GM19351 (cell line): ENCODE data around the gene IMPA2.

Experiments
- ATAC-seq: cut with Tn5 transposase; IDR thresholded peaks from one replicate; pipeline ENCODE4 v1.9.1; 2021; ENCODE audit warnings: mild to moderate bottlenecking, moderate library complexity; ENCODE audit not compliant: unreplicated experiment

The IMPA2 gene

GRCh38 chr18:12046046-12046750 is 64.9 kb downstream of the IMPA2 start:
- ATAC-seq, result no peak

- no peak for ATAC-seq
These were observed 65.5 kb downstream of the IMPA2 start for GRCh38 chr18:12046751-12047335.

- ATAC-seq, result no peak
These were observed 66.9 kb downstream of the IMPA2 start for GRCh38 chr18:12048010-12048826.

- ATAC-seq, result no peak
These were observed 67.5 kb downstream of the IMPA2 start for GRCh38 chr18:12048827-12049175.

GRCh38 chr18:12049978-12050811 is 68.9 kb downstream of the IMPA2 start:
- peak; percentile 88 for ATAC-seq

- no peak for ATAC-seq
These were observed 71.6 kb downstream of the IMPA2 start for GRCh38 chr18:12052866-12053265.

GRCh38 chr18:12053289-12053688 is 72.0 kb downstream of the IMPA2 start:
- peak; percentile 36 for ATAC-seq

GRCh38 chr18:12056034-12056883 is 75.0 kb downstream of the IMPA2 start:
- no peak for ATAC-seq

GRCh38 chr18:12056884-12057402 is 75.6 kb downstream of the IMPA2 start:
- no peak for ATAC-seq

GRCh38 chr18:12057419-12058039 is 76.2 kb downstream of the IMPA2 start:
- ATAC-seq, result no peak

- no peak for ATAC-seq
These were observed 78.3 kb downstream of the IMPA2 start for GRCh38 chr18:12059334-12060181.

- ATAC-seq, result no peak
These were observed 79.0 kb downstream of the IMPA2 start for GRCh38 chr18:12060182-12060870.

GRCh38 chr18:12061685-12062084 is 80.4 kb downstream of the IMPA2 start:
- ATAC-seq, result no peak

GRCh38 chr18:12062974-12063373 is 81.7 kb downstream of the IMPA2 start:
- ATAC-seq, result no peak

- ATAC-seq, result no peak
These were observed 82.9 kb downstream of the IMPA2 start for GRCh38 chr18:12064086-12064763.

- ATAC-seq, result no peak
These were observed 84.1 kb downstream of the IMPA2 start for GRCh38 chr18:12065397-12065796.

GRCh38 chr18:12066910-12067511 is 85.7 kb downstream of the IMPA2 start:
- ATAC-seq, result no peak
